WTC11 (cell line): ENCODE measurements around the gene ZNF700. TPM values are rescaled to one million over a fixed set of nuclear protein-coding genes. Genes with fewer than 3 reads are reported as not detected.
"Not testable (repeated sequence)": the region's sequence is repeated elsewhere in the genome, so short reads cannot be mapped to it uniquely, and the experiment has no call there.

Experiments
- ATAC-seq: fragments of 200-7000 bp; cut with Tn5 transposase; 2 replicates; pipeline ENCODE4 v1.10.0; 2021; ENCODE audit warnings: mild to moderate bottlenecking, moderate library complexity
- CTCF ChIA-PET: fragments of 300-600 bp; sonication (Branson Sonifier 250); formaldehyde crosslinking; loops from one replicate; lab custom pipeline; 2021; ENCODE audit warnings: antibody characterized with exemption; lab: Charles Lee
- POLR2A ChIA-PET: fragments of 350-600 bp; sonication (Branson Sonifier 250); formaldehyde crosslinking; loops from one replicate; lab custom pipeline; 2021; ENCODE audit warnings: antibody characterized with exemption; lab: Charles Lee
- DNase-seq: peaks from one replicate; pipeline ENCODE4 v3.0.0; 2021; ENCODE audit warnings: low spot score
- H3K27ac Mint-ChIP-seq: 2 replicates; pipeline ENCODE4 v1.8.0; 2021; ENCODE audit warnings: mixed read lengths
- H3K27me3 Mint-ChIP-seq: 2 replicates; pipeline ENCODE4 v1.8.0; 2021; ENCODE audit warnings: low read depth, mild to moderate bottlenecking, moderate library complexity, mixed read lengths
- H3K36me3 Mint-ChIP-seq: 2 replicates; pipeline ENCODE4 v1.8.0; 2021; ENCODE audit warnings: mixed read lengths
- H3K4me1 Mint-ChIP-seq: 2 replicates; pipeline ENCODE4 v1.8.0; 2022; ENCODE audit warnings: mixed read lengths
- H3K4me3 Mint-ChIP-seq: 2 replicates; pipeline ENCODE4 v1.8.0; 2021; ENCODE audit warnings: mild to moderate bottlenecking, moderate library complexity, mixed read lengths
- H3K9me3 Mint-ChIP-seq: 2 replicates; pipeline ENCODE4 v1.8.0; 2021; ENCODE audit warnings: mixed read lengths
- ATF1 ChIP-seq: sonication (generic); formaldehyde crosslinking; IDR thresholded peaks from 2 replicates; pipeline ENCODE4 v1.8.1; 2023; ENCODE audit warnings: mild to moderate bottlenecking, moderate library complexity, missing genetic modification reagents
- IRF2 ChIP-seq: sonication (generic); formaldehyde crosslinking; IDR thresholded peaks from 2 replicates; pipeline ENCODE4 v1.8.0; 2022; ENCODE audit warnings: low read depth, missing genetic modification reagents, borderline replicate concordance
- KAT7 ChIP-seq: sonication (generic); formaldehyde crosslinking; IDR thresholded peaks from 2 replicates; pipeline ENCODE4 v1.8.1; 2023; ENCODE audit warnings: missing genetic modification reagents, mild to moderate bottlenecking, borderline replicate concordance
- MYBL2 ChIP-seq: sonication (generic); formaldehyde crosslinking; IDR thresholded peaks from 2 replicates; pipeline ENCODE4 v1.8.1; 2023; ENCODE audit warnings: mild to moderate bottlenecking, moderate library complexity, missing genetic modification reagents
- OVOL2 ChIP-seq: fragments of 250-450 bp; sonication (Bioruptor Pico); IDR thresholded peaks from 2 replicates; pipeline ENCODE4 v1.9.0; 2021; ENCODE audit warnings: mild to moderate bottlenecking, borderline replicate concordance
- RELA ChIP-seq: sonication (generic); formaldehyde crosslinking; IDR thresholded peaks from 2 replicates; pipeline ENCODE4 v1.8.1; 2022; ENCODE audit warnings: missing genetic modification reagents, mild to moderate bottlenecking, borderline replicate concordance
- RORB ChIP-seq: fragments of 250-450 bp; sonication (Bioruptor Pico); IDR thresholded peaks from 2 replicates; pipeline ENCODE4 v1.9.0; 2021; ENCODE audit warnings: mild to moderate bottlenecking
- SMAD4 ChIP-seq: sonication (generic); formaldehyde crosslinking; IDR thresholded peaks from 2 replicates; pipeline ENCODE4 v1.8.0; 2022; ENCODE audit warnings: mild to moderate bottlenecking, missing genetic modification reagents
- SOX15 ChIP-seq: fragments of 250-450 bp; sonication (Bioruptor Pico); IDR thresholded peaks from 2 replicates; pipeline ENCODE4 v1.9.0; 2021; ENCODE audit warnings: mild to moderate bottlenecking
- TP53 ChIP-seq: sonication (generic); formaldehyde crosslinking; IDR thresholded peaks from 2 replicates; pipeline ENCODE4 v1.8.1; 2023; ENCODE audit warnings: mild to moderate bottlenecking, missing genetic modification reagents
- ZNF219 ChIP-seq: sonication (generic); formaldehyde crosslinking; IDR thresholded peaks from 2 replicates; pipeline ENCODE4 v1.8.0; 2023; ENCODE audit warnings: missing genetic modification reagents, mild to moderate bottlenecking, borderline replicate concordance
- ZNF423 ChIP-seq: fragments of 250-450 bp; sonication (Bioruptor Pico); IDR thresholded peaks from 2 replicates; pipeline ENCODE4 v2.1.2; 2022; ENCODE audit warnings: mild to moderate bottlenecking, moderate library complexity
- total RNA-seq: library from RNA; stranded (reverse); gene quantifications from 3 replicates; pipeline ENCODE4 v1.2.3, GENCODE V29; 2021
- TF ChIP-seq, protein P1 (sequence below): sonication (generic); formaldehyde crosslinking; IDR thresholded peaks from 2 replicates; pipeline ENCODE4 v1.8.1; 2023; ENCODE audit warnings: mild to moderate bottlenecking, missing genetic modification reagents
- TF ChIP-seq, protein P2 (sequence below): fragments of 250-450 bp; sonication (Bioruptor Pico); IDR thresholded peaks from 2 replicates; pipeline ENCODE4 v1.9.0; 2021; ENCODE audit warnings: mild to moderate bottlenecking

ZNF700 gene
- total RNA-seq, 1 experiment from 2014 or later, result 9.1 TPM

DNA sequence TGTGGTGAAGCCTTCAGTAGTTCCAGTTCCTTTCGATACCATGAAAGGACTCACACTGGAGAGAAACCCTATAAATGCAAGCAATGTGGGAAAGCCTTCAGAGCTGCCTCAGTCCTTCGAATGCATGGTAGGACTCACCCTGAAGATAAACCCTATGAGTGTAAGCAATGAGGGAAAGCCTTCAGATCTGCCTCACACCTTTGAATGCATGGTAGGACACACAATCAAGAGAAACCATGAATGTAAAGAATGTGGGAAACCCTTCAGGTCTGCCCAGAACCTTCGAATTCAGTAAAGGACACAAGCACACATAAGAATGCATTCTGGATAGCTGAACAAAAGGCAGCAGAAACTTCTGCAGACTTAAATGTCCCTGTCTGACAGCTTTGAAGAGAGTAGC, 19.0 kb upstream of the ZNF700 start (continued):
- TF ChIP-seq ATF1 (CRISPR knock-in tag) (no peak), IRF2 (CRISPR knock-in tag) (no peak)
- TF ChIP-seq, all 79 proteins: peak for 0

DNA sequence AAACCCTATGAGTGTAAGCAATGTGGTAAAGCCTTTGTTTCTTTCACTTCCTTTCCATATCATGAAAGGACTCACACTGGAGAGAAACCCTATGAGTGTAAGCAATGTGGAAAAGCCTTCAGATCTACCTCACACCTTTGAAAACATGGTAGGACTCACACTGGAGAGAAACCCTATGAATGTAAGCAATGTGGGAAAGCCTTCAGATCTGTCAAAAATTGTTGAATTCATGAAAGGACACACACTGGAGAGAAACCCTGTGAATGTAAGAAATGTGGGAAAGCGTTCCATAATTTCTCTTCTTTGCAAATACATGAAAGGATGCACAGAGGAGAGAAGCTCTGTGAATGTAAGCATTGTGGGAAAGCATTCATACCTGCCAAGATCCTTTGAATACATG, 13.0 kb upstream of the ZNF700 start:
- CTCF ChIA-PET, H3K27ac Mint-ChIP-seq, ATAC-seq, DNase-seq, H3K4me3 Mint-ChIP-seq, H3K4me1 Mint-ChIP-seq, POLR2A ChIA-PET: not testable (repeated sequence)
- H3K9me3 Mint-ChIP-seq, result peaks cover 75% of the 10 kb centered on the region
- H3K36me3 Mint-ChIP-seq, result peaks cover 83% of the 10 kb centered on the region
- H3K27me3 Mint-ChIP-seq, result peaks cover 54% of the 10 kb centered on the region

DNA sequence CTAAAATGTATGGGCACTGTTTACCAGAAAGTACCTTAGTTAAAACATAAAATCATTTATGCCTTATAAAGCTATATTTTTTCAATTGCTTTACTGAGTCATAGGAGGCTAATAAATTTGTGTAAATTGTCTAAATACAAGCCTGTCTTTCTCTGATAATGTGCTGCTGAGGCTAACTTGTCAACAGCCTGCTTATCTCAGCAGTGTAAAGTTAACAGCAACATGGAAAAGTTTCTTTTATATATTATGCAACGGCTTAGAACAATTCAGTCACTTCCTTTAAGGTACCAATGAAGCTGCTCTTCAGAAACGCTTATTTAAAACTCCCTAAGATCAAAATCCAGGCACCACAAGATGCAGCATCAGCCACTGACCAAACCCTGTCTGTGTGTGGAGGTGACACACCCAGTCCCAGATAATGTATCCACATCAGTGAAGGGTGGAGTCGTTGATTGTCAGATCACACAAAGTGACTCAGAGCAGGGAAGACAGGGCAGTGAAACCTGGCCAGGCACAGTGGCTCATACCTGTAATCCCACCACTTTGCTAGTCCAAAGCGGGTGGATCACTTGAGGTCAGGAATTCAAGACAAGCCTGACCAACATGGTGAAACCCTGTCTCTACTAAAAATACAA, 10.4 kb upstream of the ZNF700 start:
- ATAC-seq, H3K27ac Mint-ChIP-seq, POLR2A ChIA-PET, DNase-seq, H3K4me3 Mint-ChIP-seq, H3K4me1 Mint-ChIP-seq: not testable (repeated sequence)
- Mint-ChIP-seq H3K36me3 (peaks cover 68% of the 10 kb centered on the region), H3K27me3 (peaks cover 36% of the 10 kb centered on the region), H3K9me3 (peaks cover 67% of the 10 kb centered on the region)
- CTCF ChIA-PET, result interaction anchor here (1.3 kb wide), 1 partner anchor 74 kb away, joined by 4 read pairs; no protein-coding TSS in a partner anchor

DNA sequence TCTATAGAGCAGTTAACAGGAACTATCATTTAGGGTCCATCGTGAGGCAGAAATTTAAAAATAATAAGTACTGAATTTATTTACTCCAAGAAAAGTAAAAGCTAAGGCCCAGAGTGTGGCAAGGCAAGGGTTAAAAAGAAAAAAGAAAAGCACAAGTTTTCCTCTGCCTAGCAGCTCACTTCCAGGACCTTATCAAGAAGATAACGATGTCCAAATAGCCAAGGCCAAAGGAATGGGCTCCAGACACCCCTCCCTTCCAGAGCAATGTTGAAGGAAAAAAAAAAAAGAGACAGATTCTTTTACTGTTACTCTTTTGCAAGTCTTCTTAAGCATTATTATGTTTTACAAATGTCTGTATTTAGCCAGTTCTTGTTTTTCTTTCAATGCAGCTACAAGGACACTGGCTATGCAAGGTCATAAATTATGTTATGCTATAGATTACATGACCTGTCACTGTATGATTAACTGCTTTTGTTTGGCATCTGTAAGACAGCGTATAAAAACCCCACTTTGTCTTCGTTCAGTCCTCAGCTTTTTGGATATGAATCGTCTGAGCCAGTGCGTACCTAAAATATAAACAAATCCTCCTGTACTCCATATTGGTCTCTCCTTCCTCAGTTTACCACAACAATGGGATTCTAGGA, 2.9 kb upstream of the ZNF700 start:
- H3K36me3 Mint-ChIP-seq, result peaks cover 11% of the 10 kb centered on the region
- DNase-seq, result no peak
- CTCF ChIA-PET, result interaction anchor here (1.1 to 3.8 kb wide), 3 partner anchors 42 to 205 kb away, joined by 3 to 19 read pairs (median 11); no protein-coding TSS in a partner anchor
- H3K4me3 Mint-ChIP-seq, result no peak overlapping the region
- H3K27ac Mint-ChIP-seq, result no peak overlapping the region
- H3K4me1 Mint-ChIP-seq, result peaks cover 24% of the 10 kb centered on the region
- POLR2A ChIA-PET, result no interaction called here
- TF ChIP-seq KAT7 (CRISPR knock-in tag), result no peak
- TF ChIP-seq SMAD4, result no peak
- TF ChIP-seq RELA, result no peak
- no peak for TF ChIP-seq TP53 (CRISPR knock-in tag)
- no peak for TF ChIP-seq RORB (CRISPR knock-in tag)
- no peak for TF ChIP-seq MYBL2
- TF ChIP-seq ZNF219 (CRISPR knock-in tag), result no peak
- TF ChIP-seq, protein P1, sequence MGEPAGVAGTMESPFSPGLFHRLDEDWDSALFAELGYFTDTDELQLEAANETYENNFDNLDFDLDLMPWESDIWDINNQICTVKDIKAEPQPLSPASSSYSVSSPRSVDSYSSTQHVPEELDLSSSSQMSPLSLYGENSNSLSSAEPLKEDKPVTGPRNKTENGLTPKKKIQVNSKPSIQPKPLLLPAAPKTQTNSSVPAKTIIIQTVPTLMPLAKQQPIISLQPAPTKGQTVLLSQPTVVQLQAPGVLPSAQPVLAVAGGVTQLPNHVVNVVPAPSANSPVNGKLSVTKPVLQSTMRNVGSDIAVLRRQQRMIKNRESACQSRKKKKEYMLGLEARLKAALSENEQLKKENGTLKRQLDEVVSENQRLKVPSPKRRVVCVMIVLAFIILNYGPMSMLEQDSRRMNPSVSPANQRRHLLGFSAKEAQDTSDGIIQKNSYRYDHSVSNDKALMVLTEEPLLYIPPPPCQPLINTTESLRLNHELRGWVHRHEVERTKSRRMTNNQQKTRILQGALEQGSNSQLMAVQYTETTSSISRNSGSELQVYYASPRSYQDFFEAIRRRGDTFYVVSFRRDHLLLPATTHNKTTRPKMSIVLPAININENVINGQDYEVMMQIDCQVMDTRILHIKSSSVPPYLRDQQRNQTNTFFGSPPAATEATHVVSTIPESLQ (CRISPR knock-in tag), result no peak
- TF ChIP-seq OVOL2 (CRISPR knock-in tag), result no peak
- no peak for TF ChIP-seq SOX15 (CRISPR knock-in tag)
- TF ChIP-seq ZNF423 (CRISPR knock-in tag), result no peak
- TF ChIP-seq, protein P2, sequence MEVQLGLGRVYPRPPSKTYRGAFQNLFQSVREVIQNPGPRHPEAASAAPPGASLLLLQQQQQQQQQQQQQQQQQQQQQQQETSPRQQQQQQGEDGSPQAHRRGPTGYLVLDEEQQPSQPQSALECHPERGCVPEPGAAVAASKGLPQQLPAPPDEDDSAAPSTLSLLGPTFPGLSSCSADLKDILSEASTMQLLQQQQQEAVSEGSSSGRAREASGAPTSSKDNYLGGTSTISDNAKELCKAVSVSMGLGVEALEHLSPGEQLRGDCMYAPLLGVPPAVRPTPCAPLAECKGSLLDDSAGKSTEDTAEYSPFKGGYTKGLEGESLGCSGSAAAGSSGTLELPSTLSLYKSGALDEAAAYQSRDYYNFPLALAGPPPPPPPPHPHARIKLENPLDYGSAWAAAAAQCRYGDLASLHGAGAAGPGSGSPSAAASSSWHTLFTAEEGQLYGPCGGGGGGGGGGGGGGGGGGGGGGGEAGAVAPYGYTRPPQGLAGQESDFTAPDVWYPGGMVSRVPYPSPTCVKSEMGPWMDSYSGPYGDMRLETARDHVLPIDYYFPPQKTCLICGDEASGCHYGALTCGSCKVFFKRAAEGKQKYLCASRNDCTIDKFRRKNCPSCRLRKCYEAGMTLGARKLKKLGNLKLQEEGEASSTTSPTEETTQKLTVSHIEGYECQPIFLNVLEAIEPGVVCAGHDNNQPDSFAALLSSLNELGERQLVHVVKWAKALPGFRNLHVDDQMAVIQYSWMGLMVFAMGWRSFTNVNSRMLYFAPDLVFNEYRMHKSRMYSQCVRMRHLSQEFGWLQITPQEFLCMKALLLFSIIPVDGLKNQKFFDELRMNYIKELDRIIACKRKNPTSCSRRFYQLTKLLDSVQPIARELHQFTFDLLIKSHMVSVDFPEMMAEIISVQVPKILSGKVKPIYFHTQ (CRISPR knock-in tag), result no peak
- TF ChIP-seq, all 79 proteins: peak for 0
- Mint-ChIP-seq H3K27me3 (peaks cover 5% of the 10 kb centered on the region; the same call in 1 of the 2 replicates), H3K9me3 (peaks cover 18% of the 10 kb centered on the region)
- no peak for ATAC-seq

DNA sequence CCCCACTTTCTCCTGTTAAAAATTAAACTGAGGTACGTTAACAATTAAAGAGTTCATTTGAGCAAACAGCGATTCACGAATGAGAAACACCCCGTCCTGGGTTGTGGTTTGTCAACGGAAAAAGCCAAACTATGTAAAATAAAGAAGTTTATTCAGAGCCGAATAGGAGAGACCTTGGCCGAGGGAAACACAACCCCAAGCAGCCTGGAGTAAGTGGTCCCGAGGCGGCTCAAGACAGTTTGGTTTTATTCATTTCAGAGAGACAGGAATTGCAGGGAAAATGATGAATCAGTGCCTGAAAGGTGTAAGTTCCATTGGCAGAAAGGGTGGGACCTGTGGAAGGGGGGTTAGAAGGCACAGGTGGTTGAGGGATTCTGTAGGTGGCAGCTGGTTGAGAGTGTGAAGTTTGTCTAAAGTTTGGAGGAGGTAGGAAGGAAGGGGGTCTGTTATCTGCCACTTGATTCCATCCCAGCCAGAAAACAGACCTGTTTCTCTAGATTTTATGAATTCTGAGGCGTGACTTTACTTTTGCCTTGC, 812 bp downstream of the ZNF700 start:
- peaks cover 11% of the 10 kb centered on the region for H3K36me3 Mint-ChIP-seq
- peaks cover 24% of the 10 kb centered on the region for H3K4me1 Mint-ChIP-seq
- H3K9me3 Mint-ChIP-seq, CTCF ChIA-PET, DNase-seq, H3K27me3 Mint-ChIP-seq, ATAC-seq: not testable (repeated sequence)
- H3K27ac Mint-ChIP-seq, result peak overlapping the region; percentile 65
- POLR2A ChIA-PET, result interaction anchor here (1.0 to 2.7 kb wide), 3 partner anchors 62 to 231 kb away, joined by 3 to 18 read pairs (median 8); partner anchors contain the start of genes ZNF20 and ZNF625
- peak overlapping the region; percentile 96 for H3K4me3 Mint-ChIP-seq
